ENCODE data around the gene POR.
"Not testable (repeated sequence)": the region's sequence is repeated elsewhere in the genome, so short reads cannot be mapped to it uniquely, and the experiment has no call there.

Gene POR

GRCh38 chr7:75887669-75888369 is 27.1 kb upstream of the POR start:
- no peak for DNase-seq

GRCh38 chr7:75888464-75889222 is 26.3 kb upstream of the POR start:
- DNase-seq = no peak

GRCh38 chr7:75889223-75889825 is 25.6 kb upstream of the POR start:
- DNase-seq = no peak

- peak; percentile 43 for DNase-seq
Observed at GRCh38 chr7:75889826-75890225, 25.1 kb upstream of the POR start.

- not testable (repeated sequence) for DNase-seq
Observed at GRCh38 chr7:75891237-75891636, 23.7 kb upstream of the POR start.

- no peak for DNase-seq
Observed at GRCh38 chr7:75891815-75892411, 23.0 kb upstream of the POR start.

GRCh38 chr7:75892634-75893272 is 22.2 kb upstream of the POR start:
- DNase-seq = no peak

- no peak for DNase-seq
Observed at GRCh38 chr7:75896803-75897327, 18.1 kb upstream of the POR start.

- no peak for DNase-seq
Observed at GRCh38 chr7:75900617-75901315, 14.2 kb upstream of the POR start.

GRCh38 chr7:75905785-75906604 is 9.0 kb upstream of the POR start:
- DNase-seq = peak; percentile 49

GRCh38 chr7:75906991-75907667 is 7.8 kb upstream of the POR start:
- no peak for DNase-seq

- not testable (repeated sequence) for DNase-seq
Observed at GRCh38 chr7:75907668-75908039, 7.3 kb upstream of the POR start.

- DNase-seq = no peak
Observed at GRCh38 chr7:75909521-75910132, 5.3 kb upstream of the POR start.

GRCh38 chr7:75911186-75911585 is 3.8 kb upstream of the POR start:
- DNase-seq = not testable (repeated sequence)

GRCh38 chr7:75913437-75913836 is 1.5 kb upstream of the POR start:
- no peak for DNase-seq

- no peak for DNase-seq
Observed at GRCh38 chr7:75914169-75914654, 743 bp upstream of the POR start.

GRCh38 chr7:75915416-75916156 is 631 bp downstream of the POR start:
- DNase-seq = peak; percentile 29

GRCh38 chr7:75916259-75916658 is 1.3 kb downstream of the POR start:
- no peak for DNase-seq
